SK-N-SH (cell line): ENCODE data around the gene RAB27B. TPM values are rescaled to one million over a fixed set of nuclear protein-coding genes. Genes with fewer than 3 reads are reported as not detected.
A peak's percentile ranks its signal among the peaks of the same experiment; 100 is the strongest.

Experiments used
- CTCF ChIA-PET: fragments of 300-600, 350-600 bp; formaldehyde crosslinking; extraction: SDS; loops from one replicate; lab custom pipeline; 2021; lab: Yijun Ruan, JAX
- POLR2A ChIA-PET: fragments of 350-600 bp; sonication (Branson Sonifier 250); formaldehyde crosslinking; extraction: SDS; loops from one replicate; lab custom pipeline; 2020; ENCODE audit warnings: antibody characterized with exemption, inconsistent platforms; lab: Yijun Ruan, JAX
- DNase-seq: peaks from one replicate; pipeline ENCODE4 v3.0.0; 2012
- H2AFZ ChIP-seq: fragments of 200-600 bp; sonication (generic); 2 replicates; pipeline ENCODE4 v1.8.1; 2016; ENCODE audit warnings: antibody characterized with exemption, mild to moderate bottlenecking, low read depth
- H3F3A ChIP-seq: fragments of 200-600 bp; sonication (generic); replicated peaks from 2 replicates; pipeline ENCODE3; 2016; ENCODE audit warnings: antibody characterized with exemption, mild to moderate bottlenecking; ENCODE audit not compliant: insufficient read depth
- H3K27ac ChIP-seq, 2 experiments: fragments of 200-500 bp in 1 of 2; fragments of 200-600 bp in 1 of 2; sonication (Bioruptor generic) in 1 of 2; sonication (generic), shearing (Covaris generic) in 1 of 2; 2 replicates each; pipeline versions ENCODE4 v1.5.1 to v1.6.1; 2014 to 2016; ENCODE audit warnings: low read depth in 2 of 2, inconsistent platforms in 1 of 2, low read length in 1 of 2, mild to moderate bottlenecking in 1 of 2, mixed read lengths in 1 of 2
- H3K27me3 ChIP-seq: fragments of 200-600 bp; sonication (generic), shearing (Covaris generic); 2 replicates; pipeline ENCODE4 v1.6.1; 2016; ENCODE audit warnings: mixed run types; ENCODE audit not compliant: insufficient read depth
- H3K36me3 ChIP-seq, 2 experiments: fragments of 200-500 bp in 1 of 2; fragments of 200-600 bp in 1 of 2; sonication (Bioruptor generic) in 1 of 2; sonication (generic) in 1 of 2; replicated peaks in 1 of 2; 2 replicates each; pipeline versions ENCODE3 to v1.5.1; 2014 to 2016; ENCODE audit warnings: low read length in 1 of 2, mild to moderate bottlenecking in 1 of 2; ENCODE audit not compliant: insufficient read depth in 2 of 2, control insufficient read depth in 1 of 2
- H3K4me1 ChIP-seq, 2 experiments: fragments of 200-500 bp in 1 of 2; fragments of 200-600 bp in 1 of 2; sonication (Bioruptor generic) in 1 of 2; sonication (generic), shearing (Covaris generic) in 1 of 2; 2 replicates each; pipeline versions ENCODE4 v1.5.1 to v1.6.1; 2014 to 2016; ENCODE audit warnings: low read depth in 1 of 2, low read length in 1 of 2, mixed run types in 1 of 2; ENCODE audit not compliant: insufficient read depth in 2 of 2, control insufficient read depth in 1 of 2
- H3K4me2 ChIP-seq: fragments of 200-600 bp; sonication (generic), shearing (Covaris generic); 2 replicates; pipeline ENCODE4 v1.6.1; 2017; ENCODE audit warnings: mixed run types
- H3K4me3 ChIP-seq, 2 experiments: fragments of 200-500 bp in 1 of 2; fragments of 200-600 bp in 1 of 2; sonication (Bioruptor generic) in 1 of 2; sonication (generic), shearing (Covaris generic) in 1 of 2; 2 replicates each; pipeline versions ENCODE4 v1.5.1 to v1.8.1; 2014 to 2016; ENCODE audit warnings: low read depth in 2 of 2, inconsistent platforms in 1 of 2, low read length in 1 of 2, mild to moderate bottlenecking in 1 of 2, mixed read lengths in 1 of 2, moderate library complexity in 1 of 2
- H3K79me2 ChIP-seq: fragments of 200-600 bp; sonication (generic); 2 replicates; pipeline ENCODE4 v1.8.1; 2017; ENCODE audit warnings: mild to moderate bottlenecking; ENCODE audit not compliant: insufficient read depth
- H3K9ac ChIP-seq: fragments of 200-600 bp; sonication (generic); 2 replicates; pipeline ENCODE4 v1.6.1; 2017; ENCODE audit warnings: mixed run types
- H3K9me2 ChIP-seq: fragments of 200-600 bp; sonication (generic); 2 replicates; pipeline ENCODE4 v1.6.1; 2017; ENCODE audit warnings: mixed run types
- H3K9me3 ChIP-seq: fragments of 200-600 bp; sonication (generic); 2 replicates; pipeline ENCODE4 v1.6.1; 2017; ENCODE audit warnings: mixed run types, mild to moderate bottlenecking, moderate library complexity
- H4K20me1 ChIP-seq: fragments of 200-600 bp; sonication (generic); 2 replicates; pipeline ENCODE4 v1.6.1; 2017; ENCODE audit warnings: mild to moderate bottlenecking, mixed run types; ENCODE audit not compliant: insufficient read depth
- CHD2 ChIP-seq: fragments of 150-350 bp; IDR thresholded peaks from 2 replicates; pipeline ENCODE4 v1.6.1; 2018; ENCODE audit warnings: low read length; ENCODE audit not compliant: partially characterized antibody
- ELF1 ChIP-seq: IDR thresholded peaks from 2 replicates; pipeline ENCODE4 v1.4.0; 2012
- EP300 ChIP-seq, 2 experiments: IDR thresholded peaks; 2 replicates each; pipeline versions ENCODE4 v1.4.0 to v1.6.1; 2012; ENCODE audit warnings: borderline replicate concordance in 1 of 2, low read depth in 1 of 2, low read length in 1 of 2
- EZH2phosphoT487 ChIP-seq: fragments of 200-600 bp; sonication (generic); IDR thresholded peaks from 2 replicates; pipeline ENCODE4 v1.6.1; 2017; ENCODE audit warnings: low read depth, mixed run types, mild to moderate bottlenecking, antibody characterized with exemption, moderate library complexity, borderline replicate concordance
- FOSL2 ChIP-seq: IDR thresholded peaks from 2 replicates; pipeline ENCODE4 v1.4.0; 2012; ENCODE audit warnings: low read depth, mild to moderate bottlenecking, moderate library complexity, borderline replicate concordance
- FOXJ3 ChIP-seq: sonication (generic); formaldehyde crosslinking; IDR thresholded peaks from 2 replicates; pipeline ENCODE4 v1.5.1; 2020; ENCODE audit warnings: mild to moderate bottlenecking, missing genetic modification reagents
- FOXM1 ChIP-seq: IDR thresholded peaks from 2 replicates; pipeline ENCODE4 v1.4.0; 2012; ENCODE audit warnings: low read depth, mild to moderate bottlenecking
- GABPA ChIP-seq: IDR thresholded peaks from 2 replicates; pipeline ENCODE4 v1.4.0; 2012; ENCODE audit warnings: low read depth, mild to moderate bottlenecking
- GATA2 ChIP-seq: sonication (generic); formaldehyde crosslinking; IDR thresholded peaks from 2 replicates; pipeline ENCODE4 v1.5.0; 2020; ENCODE audit warnings: mild to moderate bottlenecking, missing genetic modification reagents
- JUND ChIP-seq: IDR thresholded peaks from 2 replicates; pipeline ENCODE4 v1.4.0; 2012
- MEF2A ChIP-seq: IDR thresholded peaks from 2 replicates; pipeline ENCODE4 v1.4.0; 2012; ENCODE audit warnings: low read depth, borderline replicate concordance
- MXI1 ChIP-seq: IDR thresholded peaks from 2 replicates; pipeline ENCODE4 v1.6.1; 2012; ENCODE audit warnings: mild to moderate bottlenecking, low read depth, low read length, improper control_type of control experiment
- NFIC ChIP-seq: IDR thresholded peaks from 2 replicates; pipeline ENCODE4 v1.4.0; 2012; ENCODE audit warnings: borderline replicate concordance
- NRF1 ChIP-seq: IDR thresholded peaks from 2 replicates; pipeline ENCODE4 v1.6.1; 2012; ENCODE audit warnings: low read depth, mild to moderate bottlenecking, low read length
- PBX3 ChIP-seq: IDR thresholded peaks from 2 replicates; pipeline ENCODE4; 2012
- POLR2AphosphoS5 ChIP-seq: IDR thresholded peaks from 2 replicates; pipeline ENCODE4 v1.6.1; 2012; ENCODE audit warnings: low read depth, low read length
- RAD21 ChIP-seq: IDR thresholded peaks from 2 replicates; pipeline ENCODE4 v1.6.1; 2012; ENCODE audit warnings: mild to moderate bottlenecking, low read length
- RCOR1 ChIP-seq: fragments of 150-350 bp; IDR thresholded peaks from 2 replicates; pipeline ENCODE4 v1.6.1; 2017; ENCODE audit warnings: antibody characterized with exemption, low read length
- RXRA ChIP-seq: IDR thresholded peaks from 2 replicates; pipeline ENCODE4 v1.4.0; 2012; ENCODE audit warnings: low read depth, mild to moderate bottlenecking, borderline replicate concordance
- SMC3 ChIP-seq: IDR thresholded peaks from 2 replicates; pipeline ENCODE4 v1.6.1; 2012; ENCODE audit warnings: low read depth, low read length, improper control_type of control experiment
- TAF1 ChIP-seq: IDR thresholded peaks from 2 replicates; pipeline ENCODE4 v1.6.1; 2012; ENCODE audit warnings: low read depth, mild to moderate bottlenecking, low read length, moderate library complexity, borderline replicate concordance
- TEAD4 ChIP-seq: IDR thresholded peaks from 2 replicates; pipeline ENCODE4 v1.4.0; 2012; ENCODE audit warnings: mild to moderate bottlenecking, borderline replicate concordance; ENCODE audit not compliant: insufficient read depth
- ZBTB33 ChIP-seq: IDR thresholded peaks from 2 replicates; pipeline ENCODE4 v1.4.0; 2012; ENCODE audit warnings: low read depth, borderline replicate concordance
- WGBS: methylation state at CpG from one replicate; pipeline ENCODE4 v1.1.6; 2017; ENCODE audit warnings: low lambda C conversion rate; 5-methylcytosine and 5-hydroxymethylcytosine counted together
- polyA plus RNA-seq, 3 experiments: library from polyadenylated mRNA; depleted of rRNA; stranded (reverse); fragments of >200 nt; gene quantifications; 2 replicates each; pipeline ENCODE4 v1.2.3, GENCODE V29; 2012
- TF ChIP-seq, protein P1 (sequence below): fragments of 150-350 bp; IDR thresholded peaks from 2 replicates; pipeline ENCODE4 v1.6.1; 2016; ENCODE audit warnings: mild to moderate bottlenecking, low read depth, low read length
- TF ChIP-seq, protein P2 (sequence below): IDR thresholded peaks from 2 replicates; pipeline ENCODE4 v1.4.0; 2012; ENCODE audit warnings: low read depth

The RAB27B gene
- polyA plus RNA-seq, 1 of the 3 experiments (the other 2 are of a cell fraction), result 0.56 TPM

- TF ChIP-seq SMC3, result no peak
- no peak for TF ChIP-seq NFIC
- TF ChIP-seq TEAD4, result no peak
- TF ChIP-seq FOSL2, result no peak
- TF ChIP-seq, all 33 proteins: peak for 6
Observed at GRCh38 chr18:54825601-54826344, 2.5 kb upstream of the RAB27B start (continued).

- H2AFZ ChIP-seq, result peak overlapping the region; percentile 96
- H4K20me1 ChIP-seq, result no peaks in the 10 kb centered on the region
Observed at GRCh38 chr18:54828986-54829385, 709 bp downstream of the RAB27B start.

DNA sequence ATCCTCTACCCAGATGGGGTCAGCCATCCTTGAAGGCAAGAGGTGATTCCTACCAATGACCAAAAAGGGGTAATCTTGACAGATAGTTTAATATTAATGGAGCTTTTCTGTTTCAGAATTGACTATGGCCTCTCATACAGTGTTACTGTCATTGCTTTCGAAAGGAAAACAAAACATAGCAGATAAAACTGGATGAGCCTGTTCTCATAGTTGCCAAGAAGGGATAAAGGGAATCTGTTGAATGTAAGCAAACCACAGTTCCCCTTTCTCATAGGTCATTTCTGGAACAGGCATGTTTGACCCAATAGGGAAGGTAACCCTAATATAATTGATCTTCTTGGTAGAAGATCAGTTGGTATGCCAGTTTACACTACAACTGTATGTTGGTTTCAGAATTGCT is 1.6 kb downstream of the RAB27B start:
- no peak overlapping the region for H3K9ac ChIP-seq
- no peaks in the 10 kb centered on the region for H3K79me2 ChIP-seq
- ChIA-PET CTCF (interaction anchor here (0.6 to 0.9 kb wide), 2 partner anchors 25 to 37 kb away, joined by 3 read pairs; no protein-coding TSS in a partner anchor), POLR2A (no interaction called here)
- no peaks in the 10 kb centered on the region for H3K27me3 ChIP-seq
- no peak overlapping the region for H3K4me3 ChIP-seq
- 100% methylated on average over 1 of the region's 1 CpG for WGBS
- H3K4me1 ChIP-seq, result peaks cover 0 to 15% of the 10 kb centered on the region in 2 experiments; a peak in 3 of 4 replicates
- TF ChIP-seq TEAD4 (no peak), ZBTB33 (no peak), RXRA (no peak), FOSL2 (no peak), MEF2A (no peak), FOXM1 (no peak), PBX3 (no peak), EP300 (IDR thresholded peaks at IDR 0.05; ENCODE audit: borderline replicate concordance in 1 of 2, low read depth in 1 of 2, low read length in 1 of 2) (no peak), RCOR1 (no peak), SMC3 (no peak)
- no peaks in the 10 kb centered on the region for H3K36me3 ChIP-seq
- no peak overlapping the region; a peak in 1 of 4 replicates for H3K27ac ChIP-seq
- no peaks in the 10 kb centered on the region for H4K20me1 ChIP-seq
- H2AFZ ChIP-seq, result no peak overlapping the region
- no peaks in the 10 kb centered on the region for H3K9me2 ChIP-seq
- DNase-seq, result no peak
- H3K4me2 ChIP-seq, result no peak overlapping the region
- no peaks in the 10 kb centered on the region for H3K9me3 ChIP-seq
- H3F3A ChIP-seq, result no peaks in the 10 kb centered on the region

More at GRCh38 chr18:54828986-54829385, 709 bp downstream of the RAB27B start:
- Histone ChIP-seq H3K27ac (peak overlapping the region; percentile 47 to 78; a peak in 3 of 4 replicates), H3K9ac (peak overlapping the region; percentile 67; the same call in 1 of the 2 replicates), H3K4me2 (peak overlapping the region; percentile 82), H3K27me3 (no peaks in the 10 kb centered on the region), H3K79me2 (no peaks in the 10 kb centered on the region), H3K9me2 (no peaks in the 10 kb centered on the region), H3F3A (no peaks in the 10 kb centered on the region), H3K4me1 (peaks cover 0 to 18% of the 10 kb centered on the region in 2 experiments; a peak in 3 of 4 replicates), H3K36me3 (no peaks in the 10 kb centered on the region), H3K4me3 (peak overlapping the region; percentile 66 to 67), H3K9me3 (no peaks in the 10 kb centered on the region)
- TF ChIP-seq MEF2A (no peak), CHD2 (no peak), ELF1 (no peak), NFIC (no peak), NRF1 (no peak), FOXM1 (no peak), FOXJ3 (no peak), TAF1 (no peak), EZH2phosphoT487 (no peak), JUND (no peak), GATA2 (CRISPR knock-in tag) (no peak), POLR2AphosphoS5 (no peak), EP300 (IDR thresholded peaks at IDR 0.05; ENCODE audit: borderline replicate concordance in 1 of 2, low read depth in 1 of 2, low read length in 1 of 2) (no peak), MXI1 (no peak), GABPA (no peak), RAD21 (no peak)
- TF ChIP-seq, protein P1, sequence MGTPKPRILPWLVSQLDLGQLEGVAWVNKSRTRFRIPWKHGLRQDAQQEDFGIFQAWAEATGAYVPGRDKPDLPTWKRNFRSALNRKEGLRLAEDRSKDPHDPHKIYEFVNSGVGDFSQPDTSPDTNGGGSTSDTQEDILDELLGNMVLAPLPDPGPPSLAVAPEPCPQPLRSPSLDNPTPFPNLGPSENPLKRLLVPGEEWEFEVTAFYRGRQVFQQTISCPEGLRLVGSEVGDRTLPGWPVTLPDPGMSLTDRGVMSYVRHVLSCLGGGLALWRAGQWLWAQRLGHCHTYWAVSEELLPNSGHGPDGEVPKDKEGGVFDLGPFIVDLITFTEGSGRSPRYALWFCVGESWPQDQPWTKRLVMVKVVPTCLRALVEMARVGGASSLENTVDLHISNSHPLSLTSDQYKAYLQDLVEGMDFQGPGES, result no peak
- TF ChIP-seq, protein P2, sequence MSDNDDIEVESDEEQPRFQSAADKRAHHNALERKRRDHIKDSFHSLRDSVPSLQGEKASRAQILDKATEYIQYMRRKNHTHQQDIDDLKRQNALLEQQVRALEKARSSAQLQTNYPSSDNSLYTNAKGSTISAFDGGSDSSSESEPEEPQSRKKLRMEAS, result no peak
- no peak for DNase-seq
- ChIA-PET POLR2A (no interaction called here), CTCF (interaction anchor here (0.6 to 1.0 kb wide), 5 partner anchors 23 to 150 kb away, joined by 3 to 4 read pairs (median 3); no protein-coding TSS in a partner anchor)
- 66% methylated on average over 2 of the region's 2 CpGs for WGBS
